Measurements from ENCODE around the gene WARS2. TPM values are rescaled to one million over a fixed set of nuclear protein-coding genes. Genes with fewer than 3 reads are reported as not detected.

Gene WARS2
- total RNA-seq, 2 donors from 2014 or later, result 9.9 to 11.8 TPM

DNA sequence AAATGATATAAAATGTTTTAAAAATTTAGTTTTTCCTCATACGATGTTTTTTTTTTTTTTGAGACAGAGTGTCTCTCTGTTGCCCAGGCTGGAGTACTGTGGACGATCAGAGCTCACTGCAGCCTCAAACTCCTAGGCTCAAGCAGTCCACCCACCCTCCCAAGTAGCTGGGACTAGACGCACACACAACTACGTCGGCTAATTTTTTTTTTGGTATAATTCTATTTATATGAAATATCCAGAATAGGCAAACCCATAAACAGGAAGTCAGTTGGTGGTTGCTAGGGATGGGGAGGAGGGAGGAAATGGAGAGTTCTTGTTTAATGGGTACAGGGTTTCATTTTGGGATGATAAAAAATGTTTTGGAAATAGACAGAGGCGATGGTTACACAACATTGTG is 56.5 kb downstream of the WARS2 start:
- Histone ChIP-seq H3K27me3 (ENCODE audit: control insufficient read depth, insufficient read depth, low read length, poor library complexity, severe bottlenecking) (no peaks in the 10 kb centered on the region), H3K9ac (ENCODE audit: extremely low read depth, low read length, poor library complexity, severe bottlenecking) (no peak overlapping the region), H3K4me3 (ENCODE audit: low read length) (no peak overlapping the region), H3K9me3 (ENCODE audit: control insufficient read depth, low read length) (no peaks in the 10 kb centered on the region), H3K36me3 (ENCODE audit: control insufficient read depth, insufficient read depth, low read length) (no peaks in the 10 kb centered on the region), H3K4me1 (ENCODE audit: control insufficient read depth, insufficient read depth, low read length) (no peaks in the 10 kb centered on the region), H3K27ac (ENCODE audit: low read depth, low read length) (no peak overlapping the region)
- 83 to 88% methylated on average over 1 to 3 of the region's 6 CpGs for WGBS, 2 experiments (ENCODE audit: insufficient coverage in 1 of 2, insufficient read length in 1 of 2)
- TF ChIP-seq, protein P1, sequence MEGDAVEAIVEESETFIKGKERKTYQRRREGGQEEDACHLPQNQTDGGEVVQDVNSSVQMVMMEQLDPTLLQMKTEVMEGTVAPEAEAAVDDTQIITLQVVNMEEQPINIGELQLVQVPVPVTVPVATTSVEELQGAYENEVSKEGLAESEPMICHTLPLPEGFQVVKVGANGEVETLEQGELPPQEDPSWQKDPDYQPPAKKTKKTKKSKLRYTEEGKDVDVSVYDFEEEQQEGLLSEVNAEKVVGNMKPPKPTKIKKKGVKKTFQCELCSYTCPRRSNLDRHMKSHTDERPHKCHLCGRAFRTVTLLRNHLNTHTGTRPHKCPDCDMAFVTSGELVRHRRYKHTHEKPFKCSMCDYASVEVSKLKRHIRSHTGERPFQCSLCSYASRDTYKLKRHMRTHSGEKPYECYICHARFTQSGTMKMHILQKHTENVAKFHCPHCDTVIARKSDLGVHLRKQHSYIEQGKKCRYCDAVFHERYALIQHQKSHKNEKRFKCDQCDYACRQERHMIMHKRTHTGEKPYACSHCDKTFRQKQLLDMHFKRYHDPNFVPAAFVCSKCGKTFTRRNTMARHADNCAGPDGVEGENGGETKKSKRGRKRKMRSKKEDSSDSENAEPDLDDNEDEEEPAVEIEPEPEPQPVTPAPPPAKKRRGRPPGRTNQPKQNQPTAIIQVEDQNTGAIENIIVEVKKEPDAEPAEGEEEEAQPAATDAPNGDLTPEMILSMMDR (conservative IDR thresholded peaks at IDR 0.05), result no peak
- no peaks in the 10 kb centered on the region for H3K36me3 Mint-ChIP-seq (ENCODE audit: low read depth)
- H3K4me3 Mint-ChIP-seq, result no peak overlapping the region
- no peaks in the 10 kb centered on the region for H3K27me3 Mint-ChIP-seq (ENCODE audit: insufficient read depth)
- no peak overlapping the region for H3K27ac Mint-ChIP-seq
- peaks cover 5% of the 10 kb centered on the region for H3K4me1 Mint-ChIP-seq
- H3K9me3 Mint-ChIP-seq, result no peaks in the 10 kb centered on the region
- no peak for DNase-seq

- no CpG with 5 or more reads among the region's 1 CpG for WGBS, 2 experiments (ENCODE audit: insufficient coverage in 1 of 2, insufficient read length in 1 of 2)
- no peak overlapping the region for H3K4me3 ChIP-seq (ENCODE audit: low read length)
- TF ChIP-seq, protein P1 (conservative IDR thresholded peaks at IDR 0.05), result no peak
- no peaks in the 10 kb centered on the region for H3K27me3 Mint-ChIP-seq (ENCODE audit: insufficient read depth)
- peaks cover 5% of the 10 kb centered on the region for H3K4me1 Mint-ChIP-seq
- H3K36me3 Mint-ChIP-seq (ENCODE audit: low read depth), result no peaks in the 10 kb centered on the region
- no peaks in the 10 kb centered on the region for H3K9me3 Mint-ChIP-seq
- H3K27ac Mint-ChIP-seq, result no peak overlapping the region
- H3K9ac ChIP-seq (ENCODE audit: extremely low read depth, low read length, poor library complexity, severe bottlenecking), result no peak overlapping the region
- H3K4me3 Mint-ChIP-seq, result no peak overlapping the region
- H3K27me3 ChIP-seq (ENCODE audit: control insufficient read depth, insufficient read depth, low read length, poor library complexity, severe bottlenecking), result no peaks in the 10 kb centered on the region
- DNase-seq, result no peak
- no peaks in the 10 kb centered on the region for H3K9me3 ChIP-seq (ENCODE audit: control insufficient read depth, low read length)
- H3K36me3 ChIP-seq (ENCODE audit: control insufficient read depth, insufficient read depth, low read length), result no peaks in the 10 kb centered on the region
- no peaks in the 10 kb centered on the region for H3K4me1 ChIP-seq (ENCODE audit: control insufficient read depth, insufficient read depth, low read length)
- no peak overlapping the region for H3K27ac ChIP-seq (ENCODE audit: low read depth, low read length)
Observed at GRCh38 chr1:119083479-119083878, 57.0 kb downstream of the WARS2 start.

GRCh38 chr1:119081700-119082099 is 58.8 kb downstream of the WARS2 start:
- 87 to 91% methylated on average over 3 of the region's 3 CpGs for WGBS, 2 experiments (ENCODE audit: insufficient coverage in 1 of 2, insufficient read length in 1 of 2)
- Histone ChIP-seq H3K36me3 (ENCODE audit: control insufficient read depth, insufficient read depth, low read length) (no peaks in the 10 kb centered on the region), H3K27me3 (ENCODE audit: control insufficient read depth, insufficient read depth, low read length, poor library complexity, severe bottlenecking) (no peaks in the 10 kb centered on the region), H3K4me1 (ENCODE audit: control insufficient read depth, insufficient read depth, low read length) (no peaks in the 10 kb centered on the region), H3K4me3 (ENCODE audit: low read length) (no peak overlapping the region), H3K27ac (ENCODE audit: low read depth, low read length) (no peak overlapping the region), H3K9me3 (ENCODE audit: control insufficient read depth, low read length) (no peaks in the 10 kb centered on the region), H3K9ac (ENCODE audit: extremely low read depth, low read length, poor library complexity, severe bottlenecking) (no peak overlapping the region)
- Mint-ChIP-seq H3K36me3 (ENCODE audit: low read depth) (no peaks in the 10 kb centered on the region), H3K9me3 (no peaks in the 10 kb centered on the region), H3K4me1 (no peaks in the 10 kb centered on the region), H3K27ac (no peak overlapping the region), H3K27me3 (ENCODE audit: insufficient read depth) (no peaks in the 10 kb centered on the region), H3K4me3 (no peak overlapping the region)
- TF ChIP-seq, protein P1 (conservative IDR thresholded peaks at IDR 0.05), result no peak
- no peak for DNase-seq
